ENCODE measurements around the gene IMP4. TPM values are rescaled to one million over a fixed set of nuclear protein-coding genes. Genes with fewer than 3 reads are reported as not detected.
A peak's percentile ranks its signal among the peaks of the same experiment; 100 is the strongest.

The IMP4 gene
- total and polyA plus RNA-seq, 2 of the 13 experiments (the other 11 are each of a cell fraction or from before 2014, with no cell fraction given): 142 to 158 TPM

DNA sequence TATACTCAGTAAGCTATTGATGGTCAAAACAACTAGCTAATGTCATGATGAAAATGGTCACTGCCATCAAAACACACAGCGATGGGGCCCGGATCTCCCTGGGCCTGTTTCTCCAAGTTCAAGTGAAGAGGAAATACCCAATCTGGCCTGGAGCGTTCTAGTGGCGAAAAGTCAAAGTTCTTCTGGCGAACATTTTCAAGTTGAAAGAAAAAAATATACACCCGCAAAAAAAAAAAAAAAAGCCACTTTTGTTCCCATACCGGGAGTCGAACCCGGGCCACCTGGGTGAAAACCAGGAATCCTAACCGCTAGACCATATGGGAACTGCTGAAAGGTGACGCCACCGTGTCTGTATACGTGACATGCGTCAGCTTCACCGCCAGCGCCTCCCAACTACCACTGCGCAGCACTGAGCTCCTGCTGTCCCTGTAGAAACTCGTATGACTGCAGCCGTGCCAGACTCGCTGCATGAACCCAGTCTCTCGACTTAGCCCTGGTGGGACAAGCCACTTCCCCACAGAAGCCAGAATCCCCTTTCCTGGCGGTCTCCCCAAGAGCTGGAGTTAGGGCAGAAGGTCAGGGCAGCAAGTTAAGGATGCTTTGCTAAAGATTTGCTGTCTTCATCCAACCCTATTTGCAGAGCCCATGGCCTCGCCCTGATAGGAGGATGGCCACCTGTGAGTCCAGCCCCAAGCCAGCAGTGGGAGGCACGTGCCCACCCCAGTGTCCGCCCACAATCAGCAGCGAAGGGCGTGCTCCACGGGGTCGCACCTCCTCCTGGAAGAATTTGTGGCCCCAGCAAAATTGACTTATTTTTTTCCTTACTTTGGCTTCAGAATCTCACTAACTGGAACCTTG lies 5.6 kb upstream of the IMP4 start (continued):
- TF ChIP-seq, protein P1, sequence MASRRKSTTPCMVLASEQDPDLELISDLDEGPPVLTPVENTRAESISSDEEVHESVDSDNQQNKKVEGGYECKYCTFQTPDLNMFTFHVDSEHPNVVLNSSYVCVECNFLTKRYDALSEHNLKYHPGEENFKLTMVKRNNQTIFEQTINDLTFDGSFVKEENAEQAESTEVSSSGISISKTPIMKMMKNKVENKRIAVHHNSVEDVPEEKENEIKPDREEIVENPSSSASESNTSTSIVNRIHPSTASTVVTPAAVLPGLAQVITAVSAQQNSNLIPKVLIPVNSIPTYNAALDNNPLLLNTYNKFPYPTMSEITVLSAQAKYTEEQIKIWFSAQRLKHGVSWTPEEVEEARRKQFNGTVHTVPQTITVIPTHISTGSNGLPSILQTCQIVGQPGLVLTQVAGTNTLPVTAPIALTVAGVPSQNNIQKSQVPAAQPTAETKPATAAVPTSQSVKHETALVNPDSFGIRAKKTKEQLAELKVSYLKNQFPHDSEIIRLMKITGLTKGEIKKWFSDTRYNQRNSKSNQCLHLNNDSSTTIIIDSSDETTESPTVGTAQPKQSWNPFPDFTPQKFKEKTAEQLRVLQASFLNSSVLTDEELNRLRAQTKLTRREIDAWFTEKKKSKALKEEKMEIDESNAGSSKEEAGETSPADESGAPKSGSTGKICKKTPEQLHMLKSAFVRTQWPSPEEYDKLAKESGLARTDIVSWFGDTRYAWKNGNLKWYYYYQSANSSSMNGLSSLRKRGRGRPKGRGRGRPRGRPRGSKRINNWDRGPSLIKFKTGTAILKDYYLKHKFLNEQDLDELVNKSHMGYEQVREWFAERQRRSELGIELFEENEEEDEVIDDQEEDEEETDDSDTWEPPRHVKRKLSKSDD (CRISPR knock-in tag; IDR thresholded peaks at IDR 0.05; ENCODE audit: low read depth): peak; percentile 89; the same call in 1 of the 2 replicates
- TF ChIP-seq, protein P2, sequence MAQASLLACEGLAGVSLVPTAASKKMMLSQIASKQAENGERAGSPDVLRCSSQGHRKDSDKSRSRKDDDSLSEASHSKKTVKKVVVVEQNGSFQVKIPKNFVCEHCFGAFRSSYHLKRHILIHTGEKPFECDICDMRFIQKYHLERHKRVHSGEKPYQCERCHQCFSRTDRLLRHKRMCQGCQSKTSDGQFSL (CRISPR knock-in tag; IDR thresholded peaks at IDR 0.05): no peak
- no peak for TF ChIP-seq MLLT10 (CRISPR knock-in tag; IDR thresholded peaks at IDR 0.05)
- TF ChIP-seq POLR2A (IDR thresholded peaks at IDR 0.05; ENCODE audit: insufficient read depth in 1 of 2, low read depth in 2 of 2, low read length in 2 of 2): peak; percentile 82 to 93
- peak; percentile 80; the same call in 1 of the 2 replicates for TF ChIP-seq SRY (CRISPR knock-in tag; IDR thresholded peaks at IDR 0.05)
- peak; percentile 80; the same call in 1 of the 2 replicates for TF ChIP-seq TOE1 (CRISPR knock-in tag; IDR thresholded peaks at IDR 0.05)
- TF ChIP-seq, protein P3, sequence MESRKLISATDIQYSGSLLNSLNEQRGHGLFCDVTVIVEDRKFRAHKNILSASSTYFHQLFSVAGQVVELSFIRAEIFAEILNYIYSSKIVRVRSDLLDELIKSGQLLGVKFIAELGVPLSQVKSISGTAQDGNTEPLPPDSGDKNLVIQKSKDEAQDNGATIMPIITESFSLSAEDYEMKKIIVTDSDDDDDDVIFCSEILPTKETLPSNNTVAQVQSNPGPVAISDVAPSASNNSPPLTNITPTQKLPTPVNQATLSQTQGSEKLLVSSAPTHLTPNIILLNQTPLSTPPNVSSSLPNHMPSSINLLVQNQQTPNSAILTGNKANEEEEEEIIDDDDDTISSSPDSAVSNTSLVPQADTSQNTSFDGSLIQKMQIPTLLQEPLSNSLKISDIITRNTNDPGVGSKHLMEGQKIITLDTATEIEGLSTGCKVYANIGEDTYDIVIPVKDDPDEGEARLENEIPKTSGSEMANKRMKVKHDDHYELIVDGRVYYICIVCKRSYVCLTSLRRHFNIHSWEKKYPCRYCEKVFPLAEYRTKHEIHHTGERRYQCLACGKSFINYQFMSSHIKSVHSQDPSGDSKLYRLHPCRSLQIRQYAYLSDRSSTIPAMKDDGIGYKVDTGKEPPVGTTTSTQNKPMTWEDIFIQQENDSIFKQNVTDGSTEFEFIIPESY (CRISPR knock-in tag; IDR thresholded peaks at IDR 0.05): no peak
- TF ChIP-seq, protein P4, sequence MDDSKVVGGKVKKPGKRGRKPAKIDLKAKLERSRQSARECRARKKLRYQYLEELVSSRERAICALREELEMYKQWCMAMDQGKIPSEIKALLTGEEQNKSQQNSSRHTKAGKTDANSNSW (CRISPR knock-in tag; IDR thresholded peaks at IDR 0.05; ENCODE audit: borderline replicate concordance): 0 out of 2 replicates have a peak, but pooled peaks have one; percentile 74
- TF ChIP-seq, protein P5, sequence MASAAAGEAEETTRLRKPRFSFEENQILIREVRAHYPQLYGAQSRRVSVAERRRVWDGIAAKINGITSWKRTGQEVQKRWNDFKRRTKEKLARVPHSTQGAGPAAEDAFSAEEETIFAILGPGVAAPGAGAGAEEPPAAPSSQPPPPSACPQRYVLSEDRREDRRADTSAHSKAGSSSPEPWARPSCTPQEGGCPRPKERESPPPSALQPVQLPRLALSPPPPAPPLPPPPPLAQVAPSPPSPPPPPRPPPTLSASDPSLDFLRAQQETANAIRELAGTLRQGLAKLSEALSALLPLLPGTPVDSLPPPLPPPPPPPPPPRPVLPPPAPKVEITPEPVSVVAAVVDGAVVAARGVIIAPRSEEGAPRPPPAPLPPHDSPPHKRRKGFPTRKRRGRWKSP (CRISPR knock-in tag; IDR thresholded peaks at IDR 0.05): no peak; the same call in 1 of the 2 replicates
- peak; percentile 85; the same call in 1 of the 2 replicates for TF ChIP-seq AKAP8 (CRISPR knock-in tag; IDR thresholded peaks at IDR 0.05)
- peak; percentile 60 for TF ChIP-seq ZEB1 (IDR thresholded peaks at IDR 0.05; ENCODE audit: insufficient replicate concordance, low read depth)
- TF ChIP-seq, protein P6, sequence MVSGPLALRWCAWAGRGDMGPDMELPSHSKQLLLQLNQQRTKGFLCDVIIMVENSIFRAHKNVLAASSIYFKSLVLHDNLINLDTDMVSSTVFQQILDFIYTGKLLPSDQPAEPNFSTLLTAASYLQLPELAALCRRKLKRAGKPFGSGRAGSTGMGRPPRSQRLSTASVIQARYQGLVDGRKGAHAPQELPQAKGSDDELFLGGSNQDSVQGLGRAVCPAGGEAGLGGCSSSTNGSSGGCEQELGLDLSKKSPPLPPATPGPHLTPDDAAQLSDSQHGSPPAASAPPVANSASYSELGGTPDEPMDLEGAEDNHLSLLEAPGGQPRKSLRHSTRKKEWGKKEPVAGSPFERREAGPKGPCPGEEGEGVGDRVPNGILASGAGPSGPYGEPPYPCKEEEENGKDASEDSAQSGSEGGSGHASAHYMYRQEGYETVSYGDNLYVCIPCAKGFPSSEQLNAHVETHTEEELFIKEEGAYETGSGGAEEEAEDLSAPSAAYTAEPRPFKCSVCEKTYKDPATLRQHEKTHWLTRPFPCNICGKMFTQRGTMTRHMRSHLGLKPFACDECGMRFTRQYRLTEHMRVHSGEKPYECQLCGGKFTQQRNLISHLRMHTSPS (CRISPR knock-in tag; IDR thresholded peaks at IDR 0.05; ENCODE audit: low read depth): no peak
- TF ChIP-seq, protein P7, sequence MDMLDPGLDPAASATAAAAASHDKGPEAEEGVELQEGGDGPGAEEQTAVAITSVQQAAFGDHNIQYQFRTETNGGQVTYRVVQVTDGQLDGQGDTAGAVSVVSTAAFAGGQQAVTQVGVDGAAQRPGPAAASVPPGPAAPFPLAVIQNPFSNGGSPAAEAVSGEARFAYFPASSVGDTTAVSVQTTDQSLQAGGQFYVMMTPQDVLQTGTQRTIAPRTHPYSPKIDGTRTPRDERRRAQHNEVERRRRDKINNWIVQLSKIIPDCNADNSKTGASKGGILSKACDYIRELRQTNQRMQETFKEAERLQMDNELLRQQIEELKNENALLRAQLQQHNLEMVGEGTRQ (IDR thresholded peaks at IDR 0.05; ENCODE audit: low read depth, low read length): peak; percentile 83
- TF ChIP-seq, protein P7 (CRISPR knock-in tag; IDR thresholded peaks at IDR 0.05; ENCODE audit: borderline replicate concordance): peak; percentile 89; the same call in 1 of the 2 replicates
- TF ChIP-seq NFKB2 (CRISPR knock-in tag; IDR thresholded peaks at IDR 0.05; ENCODE audit: borderline replicate concordance): no peak; the same call in 1 of the 2 replicates
- TF ChIP-seq TCF12 (IDR thresholded peaks at IDR 0.05): no peak
- TF ChIP-seq TCF12 (CRISPR knock-in tag; IDR thresholded peaks at IDR 0.05): peak; percentile 52
- TF ChIP-seq NFYC (CRISPR knock-in tag; IDR thresholded peaks at IDR 0.05): no peak; the same call in 1 of the 2 replicates
